Measurements from ENCODE around the gene TWNK.

DNA sequence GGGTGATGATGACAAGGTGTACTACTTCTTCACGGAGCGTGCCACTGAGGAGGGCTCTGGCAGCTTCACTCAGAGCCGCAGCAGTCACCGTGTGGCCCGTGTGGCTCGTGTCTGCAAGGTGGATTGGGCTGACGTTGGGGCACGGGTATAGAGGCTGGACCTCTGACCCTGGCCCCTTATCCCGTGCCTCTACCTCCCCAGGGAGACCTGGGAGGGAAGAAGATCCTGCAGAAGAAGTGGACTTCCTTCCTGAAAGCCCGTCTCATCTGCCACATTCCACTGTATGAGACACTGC, 8.5 kb upstream of the TWNK start:
- no peak for TF ChIP-seq CEBPB (IDR thresholded peaks at IDR 0.05; ENCODE audit: low read depth, low read length)
- TF ChIP-seq, protein P1, sequence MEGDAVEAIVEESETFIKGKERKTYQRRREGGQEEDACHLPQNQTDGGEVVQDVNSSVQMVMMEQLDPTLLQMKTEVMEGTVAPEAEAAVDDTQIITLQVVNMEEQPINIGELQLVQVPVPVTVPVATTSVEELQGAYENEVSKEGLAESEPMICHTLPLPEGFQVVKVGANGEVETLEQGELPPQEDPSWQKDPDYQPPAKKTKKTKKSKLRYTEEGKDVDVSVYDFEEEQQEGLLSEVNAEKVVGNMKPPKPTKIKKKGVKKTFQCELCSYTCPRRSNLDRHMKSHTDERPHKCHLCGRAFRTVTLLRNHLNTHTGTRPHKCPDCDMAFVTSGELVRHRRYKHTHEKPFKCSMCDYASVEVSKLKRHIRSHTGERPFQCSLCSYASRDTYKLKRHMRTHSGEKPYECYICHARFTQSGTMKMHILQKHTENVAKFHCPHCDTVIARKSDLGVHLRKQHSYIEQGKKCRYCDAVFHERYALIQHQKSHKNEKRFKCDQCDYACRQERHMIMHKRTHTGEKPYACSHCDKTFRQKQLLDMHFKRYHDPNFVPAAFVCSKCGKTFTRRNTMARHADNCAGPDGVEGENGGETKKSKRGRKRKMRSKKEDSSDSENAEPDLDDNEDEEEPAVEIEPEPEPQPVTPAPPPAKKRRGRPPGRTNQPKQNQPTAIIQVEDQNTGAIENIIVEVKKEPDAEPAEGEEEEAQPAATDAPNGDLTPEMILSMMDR (conservative IDR thresholded peaks at IDR 0.05; ENCODE audit: low read depth, low read length): no peak
- no peak for TF ChIP-seq BHLHE40 (IDR thresholded peaks at IDR 0.05; ENCODE audit: low read depth, low read length)
- no peak for TF ChIP-seq POLR2A (IDR thresholded peaks at IDR 0.05; ENCODE audit: low read depth, low read length)
- no peak for TF ChIP-seq NFE2L2 (IDR thresholded peaks at IDR 0.05; ENCODE audit: low read depth, low read length)
- TF ChIP-seq, protein P2, sequence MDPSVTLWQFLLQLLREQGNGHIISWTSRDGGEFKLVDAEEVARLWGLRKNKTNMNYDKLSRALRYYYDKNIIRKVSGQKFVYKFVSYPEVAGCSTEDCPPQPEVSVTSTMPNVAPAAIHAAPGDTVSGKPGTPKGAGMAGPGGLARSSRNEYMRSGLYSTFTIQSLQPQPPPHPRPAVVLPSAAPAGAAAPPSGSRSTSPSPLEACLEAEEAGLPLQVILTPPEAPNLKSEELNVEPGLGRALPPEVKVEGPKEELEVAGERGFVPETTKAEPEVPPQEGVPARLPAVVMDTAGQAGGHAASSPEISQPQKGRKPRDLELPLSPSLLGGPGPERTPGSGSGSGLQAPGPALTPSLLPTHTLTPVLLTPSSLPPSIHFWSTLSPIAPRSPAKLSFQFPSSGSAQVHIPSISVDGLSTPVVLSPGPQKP (IDR thresholded peaks at IDR 0.05; ENCODE audit: borderline replicate concordance, low read depth, low read length): no peak
- TF ChIP-seq SMC3 (IDR thresholded peaks at IDR 0.05; ENCODE audit: low read depth, low read length): no peak
